ENCODE results near the gene HNMT.

DNA sequence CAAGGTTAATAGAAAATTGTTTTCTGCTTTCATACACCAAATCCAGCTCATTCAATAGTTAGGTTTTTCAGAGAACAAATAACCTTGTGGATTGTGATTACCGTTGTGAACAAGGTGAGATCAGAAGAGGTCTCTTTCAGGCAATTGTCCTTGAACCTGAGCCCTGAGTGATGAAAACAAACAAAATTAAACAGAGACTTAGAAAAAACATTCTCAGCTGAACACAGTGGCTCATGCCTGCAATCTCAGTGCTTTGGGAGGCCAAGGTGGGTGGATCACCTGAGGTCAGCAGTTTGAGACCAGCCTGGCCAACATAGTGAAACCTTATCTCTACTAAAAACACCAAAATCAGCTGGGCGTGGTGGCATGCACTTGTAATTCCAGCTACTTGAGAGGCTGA is 68.1 kb downstream of the HNMT start:
- TF ChIP-seq CTCF (IDR thresholded peaks at IDR 0.05; ENCODE audit: insufficient read depth, low read length) = no peak
- no peak for TF ChIP-seq POLR2AphosphoS5 (IDR thresholded peaks at IDR 0.05; ENCODE audit: low read depth)
- TF ChIP-seq SPI1 (IDR thresholded peaks at IDR 0.05; ENCODE audit: borderline replicate concordance, low read depth) = no peak
- no peak for TF ChIP-seq GABPA (IDR thresholded peaks at IDR 0.05; ENCODE audit: low read depth)

All from HL-60 (cell line).